ENCODE results near the gene SPINT1. TPM values are rescaled to one million over a fixed set of nuclear protein-coding genes. Genes with fewer than 3 reads are reported as not detected.

The SPINT1 gene
- total and polyA plus RNA-seq, 7 donors, result 0.03 to 0.54 (median 0.19) TPM

- no peak for ATAC-seq
- Histone ChIP-seq H3K27ac (peak overlapping the region; percentile 96), H3K27me3 (ENCODE audit: insufficient read depth in 3 of 3, low read length in 2 of 3) (no peaks in the 10 kb centered on the region), H3K4me3 (peak overlapping the region; percentile 87), H3K36me3 (ENCODE audit: insufficient read depth in 1 of 2, low read depth in 1 of 2) (peaks cover 0 to 33% of the 10 kb centered on the region in 2 donors), H3K4me1 (peaks cover 14% of the 10 kb centered on the region), H3K9me3 (no peaks in the 10 kb centered on the region)
- 12 to 58% (median 27%) methylated on average over 19 of the region's 19 CpGs for whole genome bisulfite sequencing, 3 donors
- intact Hi-C loops (cut with DNase I), result loop anchor here in 1 of 2 donors (10.0 kb wide), 1 partner anchor 53 kb away; the partner anchor contains the start of gene RMDN3
- no peak for DNase-seq
- TF ChIP-seq CTCF (IDR thresholded peaks at IDR 0.05), result no peak
These were observed 35.9 kb upstream of the SPINT1 start for GRCh38 chr15:40807888-40808461.

- ATAC-seq (no peak), DNase-seq (no peak)
- Histone ChIP-seq H3K27ac (no peak overlapping the region), H3K4me3 (no peak overlapping the region), H3K9me3 (no peaks in the 10 kb centered on the region), H3K36me3 (ENCODE audit: insufficient read depth in 1 of 2, low read depth in 1 of 2) (peaks cover 0 to 37% of the 10 kb centered on the region in 2 donors), H3K27me3 (ENCODE audit: insufficient read depth in 3 of 3, low read length in 2 of 3) (no peaks in the 10 kb centered on the region), H3K4me1 (peaks cover 14% of the 10 kb centered on the region)
- 65 to 85% (median 70%) methylated on average over 8 of the region's 8 CpGs for WGBS, 3 donors
- TF ChIP-seq CTCF (IDR thresholded peaks at IDR 0.05), result no peak
- intact Hi-C loops (cut with DNase I), result loop anchor here in 1 of 2 donors (10.0 kb wide), 1 partner anchor 54 kb away; the partner anchor contains the start of gene RMDN3
These were observed 34.9 kb upstream of the SPINT1 start for GRCh38 chr15:40808861-40809450.

DNA sequence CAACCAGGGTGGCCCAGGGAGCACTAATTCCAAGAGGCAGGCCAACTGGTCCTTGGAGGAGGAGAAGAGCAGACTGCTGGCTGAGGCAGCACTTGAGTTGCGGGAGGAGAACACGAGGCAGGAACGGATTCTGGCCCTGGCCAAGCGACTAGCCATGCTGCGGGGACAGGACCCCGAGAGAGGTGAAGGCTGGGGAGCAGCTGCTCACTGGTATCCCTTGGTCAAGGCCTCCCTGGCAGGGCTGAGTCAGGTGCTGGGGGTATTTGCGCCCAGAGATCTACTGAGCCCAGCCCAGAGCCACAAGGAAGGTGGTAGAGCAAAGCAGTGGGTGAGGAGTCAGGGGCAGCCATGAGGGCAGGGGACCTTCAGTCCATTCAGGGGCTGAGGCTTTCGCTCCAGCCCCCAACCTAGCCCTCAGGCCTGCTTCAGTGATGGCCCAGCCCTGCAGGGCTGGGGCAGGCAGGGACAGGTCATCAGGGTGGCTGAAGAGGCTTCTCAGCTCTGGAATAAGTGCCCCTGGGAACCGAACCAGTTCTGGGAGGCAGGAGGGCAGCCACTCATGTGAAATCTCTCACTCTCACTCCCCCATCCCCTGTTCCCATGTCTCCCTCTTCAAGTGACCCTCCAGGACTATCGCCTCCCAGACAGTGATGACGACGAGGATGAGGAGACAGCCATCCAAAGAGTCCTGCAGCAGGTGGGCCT lies 31.0 kb upstream of the SPINT1 start:
- TF ChIP-seq CTCF (IDR thresholded peaks at IDR 0.05), result no peak
- Histone ChIP-seq H3K36me3 (ENCODE audit: insufficient read depth in 1 of 2, low read depth in 1 of 2) (peaks cover 0 to 50% of the 10 kb centered on the region in 2 donors), H3K9me3 (no peaks in the 10 kb centered on the region), H3K4me1 (peaks cover 3% of the 10 kb centered on the region), H3K27me3 (ENCODE audit: insufficient read depth in 3 of 3, low read length in 2 of 3) (no peaks in the 10 kb centered on the region), H3K4me3 (no peak overlapping the region), H3K27ac (no peak overlapping the region)
- ATAC-seq, result no peak
- WGBS, 3 donors, result 91 to 95% (median 94%) methylated on average over 12 of the region's 12 CpGs
- intact Hi-C loops (cut with DNase I), result loop anchor here in 1 of 2 donors (1.0 kb wide), 1 partner anchor 16 kb away; no protein-coding TSS in a partner anchor
- peak in 1 of 2 donors; percentile 26 for DNase-seq

GRCh38 chr15:40815042-40815698 lies 28.7 kb upstream of the SPINT1 start:
- Histone ChIP-seq H3K4me1 (no peaks in the 10 kb centered on the region), H3K27me3 (ENCODE audit: insufficient read depth in 3 of 3, low read length in 2 of 3) (no peaks in the 10 kb centered on the region), H3K4me3 (no peak overlapping the region), H3K27ac (no peak overlapping the region), H3K9me3 (no peaks in the 10 kb centered on the region), H3K36me3 (ENCODE audit: insufficient read depth in 1 of 2, low read depth in 1 of 2) (peaks cover 0 to 42% of the 10 kb centered on the region in 2 donors)
- DNase-seq (peak in 1 of 2 donors; percentile 12), ATAC-seq (no peak)
- intact Hi-C loops (cut with DNase I), result no loop called here
- no peak for TF ChIP-seq CTCF (IDR thresholded peaks at IDR 0.05)
- WGBS, 3 donors, result 89 to 91% (median 89%) methylated on average over 4 of the region's 4 CpGs

All from psoas muscle (tissue), 8 donors.